ENCODE data around the gene ARHGAP24. TPM values are rescaled to one million over a fixed set of nuclear protein-coding genes. Genes with fewer than 3 reads are reported as not detected.

The ARHGAP24 gene
- total RNA-seq, result 192 and 230 TPM in 2 replicates

DNA sequence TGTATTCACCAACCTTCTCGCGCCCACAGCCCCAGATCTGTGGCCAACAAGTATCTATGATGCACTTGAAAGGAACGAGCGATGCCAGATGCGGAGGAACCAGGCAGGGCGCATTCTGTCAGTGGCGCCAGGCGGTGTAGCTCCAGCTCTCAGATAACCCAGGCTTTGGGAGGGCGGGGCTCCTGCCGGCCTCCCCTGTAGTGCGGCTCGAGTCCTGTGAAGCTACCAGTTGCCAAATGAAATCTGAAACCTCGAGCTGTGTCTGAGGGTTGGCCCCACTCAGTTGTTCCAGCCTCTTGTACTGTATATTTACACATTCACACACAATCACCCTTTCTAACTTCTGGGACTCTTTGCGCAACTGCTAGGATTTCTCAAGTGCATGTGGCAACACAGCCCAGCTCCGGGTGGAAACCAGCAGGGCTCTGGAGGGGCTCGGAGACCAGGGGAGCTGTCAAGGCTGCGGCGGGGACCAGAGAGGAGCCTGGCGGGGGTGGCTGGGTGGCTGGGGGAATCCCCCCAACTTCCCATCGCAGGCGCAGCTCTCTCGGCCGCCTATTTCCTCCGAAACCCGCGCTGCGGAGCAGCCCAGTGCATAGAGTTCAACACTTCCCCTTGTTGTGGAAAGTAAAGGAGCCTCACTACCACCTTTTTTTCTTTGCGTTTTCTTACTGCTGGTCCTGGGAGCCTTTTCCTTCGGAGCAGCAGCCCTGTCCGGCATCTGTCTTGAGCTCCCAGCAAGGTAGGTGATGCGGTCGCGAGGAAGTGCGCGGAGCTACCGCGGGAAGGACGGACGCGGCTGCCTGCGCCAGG lies at the start of gene ARHGAP24:
Gene ARHGAP24, plus strand, starts transcription at position 333 of the 813 bp plus-strand sequence.

Small RNAs within 50 kb of the gene (small RNA-seq; reads per million reads assigned to genes)
- not detected for gene MIR4451

All from thoracic aorta endothelial cell (primary cell).